ENCODE results near the gene MYCT1.

Gene MYCT1

GRCh38 chr6:152726313-152726712, 28.6 kb downstream of the MYCT1 start:
- DNase-seq = no peak

- DNase-seq = no peak
These were observed 29.8 kb downstream of the MYCT1 start for GRCh38 chr6:152727507-152727906.

- no peak for DNase-seq
These were observed 36.9 kb downstream of the MYCT1 start for GRCh38 chr6:152734630-152735029.

- DNase-seq = no peak
These were observed 39.1 kb downstream of the MYCT1 start for GRCh38 chr6:152736687-152737273.

GRCh38 chr6:152745509-152746171, 47.9 kb downstream of the MYCT1 start:
- no peak for DNase-seq

- DNase-seq = no peak
These were observed 48.5 kb downstream of the MYCT1 start for GRCh38 chr6:152746172-152746553.

- no peak for DNase-seq
These were observed 51.1 kb downstream of the MYCT1 start for GRCh38 chr6:152748843-152749242.

GRCh38 chr6:152749336-152749735, 51.6 kb downstream of the MYCT1 start:
- no peak for DNase-seq

GRCh38 chr6:152750694-152751093, 53.0 kb downstream of the MYCT1 start, which contains the start of gene VIP:
TSS of gene VIP (plus strand) at chr6:152750797. CDS start at chr6:152752178, 1,381 bp downstream.
- DNase-seq = no peak

GRCh38 chr6:152765331-152765730, 67.6 kb downstream of the MYCT1 start:
- DNase-seq = no peak

- no peak for DNase-seq
These were observed 71.5 kb downstream of the MYCT1 start for GRCh38 chr6:152769159-152769558.

GRCh38 chr6:152769993-152770392, 72.3 kb downstream of the MYCT1 start:
- no peak for DNase-seq

GRCh38 chr6:152771061-152771687, 73.5 kb downstream of the MYCT1 start:
- DNase-seq = no peak
